WTC11 (cell line): ENCODE results near the gene PDSS1.

Source experiments
- TF ChIP-seq, protein P1 (sequence below): sonication (generic); formaldehyde crosslinking; IDR thresholded peaks from 2 replicates; pipeline ENCODE4 v1.8.1; 2023; ENCODE audit warnings: mild to moderate bottlenecking, missing genetic modification reagents
- TF ChIP-seq, protein P2 (sequence below): sonication (generic); formaldehyde crosslinking; IDR thresholded peaks from 2 replicates; pipeline ENCODE4 v1.8.1; 2023; ENCODE audit warnings: mild to moderate bottlenecking, missing genetic modification reagents, borderline replicate concordance
- TF ChIP-seq, protein P3 (sequence below): fragments of 200-600 bp; IDR thresholded peaks from 2 replicates; pipeline ENCODE4 v1.8.0; 2022; ENCODE audit warnings: antibody characterized with exemption

DNA sequence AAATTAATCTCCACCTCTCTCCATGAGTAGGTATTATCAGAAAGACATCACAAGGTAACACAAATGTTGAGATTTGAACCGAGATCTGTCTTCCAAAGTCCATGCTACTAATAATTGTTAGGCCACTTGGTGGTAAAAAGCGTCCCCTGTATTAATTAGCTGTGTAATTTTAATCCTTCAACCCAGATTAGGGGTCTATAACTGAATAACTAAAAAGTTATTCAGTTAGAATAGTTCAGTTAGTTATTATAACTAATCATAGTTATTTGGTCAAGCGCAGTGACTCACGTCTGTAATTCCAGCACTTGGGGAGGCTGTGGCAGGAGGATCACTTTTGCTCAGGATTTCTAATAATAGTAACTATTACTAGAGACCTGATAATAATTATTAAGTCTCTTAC is 5.6 kb downstream of the PDSS1 start:
- TF ChIP-seq, protein P1, sequence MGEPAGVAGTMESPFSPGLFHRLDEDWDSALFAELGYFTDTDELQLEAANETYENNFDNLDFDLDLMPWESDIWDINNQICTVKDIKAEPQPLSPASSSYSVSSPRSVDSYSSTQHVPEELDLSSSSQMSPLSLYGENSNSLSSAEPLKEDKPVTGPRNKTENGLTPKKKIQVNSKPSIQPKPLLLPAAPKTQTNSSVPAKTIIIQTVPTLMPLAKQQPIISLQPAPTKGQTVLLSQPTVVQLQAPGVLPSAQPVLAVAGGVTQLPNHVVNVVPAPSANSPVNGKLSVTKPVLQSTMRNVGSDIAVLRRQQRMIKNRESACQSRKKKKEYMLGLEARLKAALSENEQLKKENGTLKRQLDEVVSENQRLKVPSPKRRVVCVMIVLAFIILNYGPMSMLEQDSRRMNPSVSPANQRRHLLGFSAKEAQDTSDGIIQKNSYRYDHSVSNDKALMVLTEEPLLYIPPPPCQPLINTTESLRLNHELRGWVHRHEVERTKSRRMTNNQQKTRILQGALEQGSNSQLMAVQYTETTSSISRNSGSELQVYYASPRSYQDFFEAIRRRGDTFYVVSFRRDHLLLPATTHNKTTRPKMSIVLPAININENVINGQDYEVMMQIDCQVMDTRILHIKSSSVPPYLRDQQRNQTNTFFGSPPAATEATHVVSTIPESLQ = no peak
- TF ChIP-seq, protein P2, sequence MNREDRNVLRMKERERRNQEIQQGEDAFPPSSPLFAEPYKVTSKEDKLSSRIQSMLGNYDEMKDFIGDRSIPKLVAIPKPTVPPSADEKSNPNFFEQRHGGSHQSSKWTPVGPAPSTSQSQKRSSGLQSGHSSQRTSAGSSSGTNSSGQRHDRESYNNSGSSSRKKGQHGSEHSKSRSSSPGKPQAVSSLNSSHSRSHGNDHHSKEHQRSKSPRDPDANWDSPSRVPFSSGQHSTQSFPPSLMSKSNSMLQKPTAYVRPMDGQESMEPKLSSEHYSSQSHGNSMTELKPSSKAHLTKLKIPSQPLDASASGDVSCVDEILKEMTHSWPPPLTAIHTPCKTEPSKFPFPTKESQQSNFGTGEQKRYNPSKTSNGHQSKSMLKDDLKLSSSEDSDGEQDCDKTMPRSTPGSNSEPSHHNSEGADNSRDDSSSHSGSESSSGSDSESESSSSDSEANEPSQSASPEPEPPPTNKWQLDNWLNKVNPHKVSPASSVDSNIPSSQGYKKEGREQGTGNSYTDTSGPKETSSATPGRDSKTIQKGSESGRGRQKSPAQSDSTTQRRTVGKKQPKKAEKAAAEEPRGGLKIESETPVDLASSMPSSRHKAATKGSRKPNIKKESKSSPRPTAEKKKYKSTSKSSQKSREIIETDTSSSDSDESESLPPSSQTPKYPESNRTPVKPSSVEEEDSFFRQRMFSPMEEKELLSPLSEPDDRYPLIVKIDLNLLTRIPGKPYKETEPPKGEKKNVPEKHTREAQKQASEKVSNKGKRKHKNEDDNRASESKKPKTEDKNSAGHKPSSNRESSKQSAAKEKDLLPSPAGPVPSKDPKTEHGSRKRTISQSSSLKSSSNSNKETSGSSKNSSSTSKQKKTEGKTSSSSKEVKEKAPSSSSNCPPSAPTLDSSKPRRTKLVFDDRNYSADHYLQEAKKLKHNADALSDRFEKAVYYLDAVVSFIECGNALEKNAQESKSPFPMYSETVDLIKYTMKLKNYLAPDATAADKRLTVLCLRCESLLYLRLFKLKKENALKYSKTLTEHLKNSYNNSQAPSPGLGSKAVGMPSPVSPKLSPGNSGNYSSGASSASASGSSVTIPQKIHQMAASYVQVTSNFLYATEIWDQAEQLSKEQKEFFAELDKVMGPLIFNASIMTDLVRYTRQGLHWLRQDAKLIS (CRISPR knock-in tag) = no peak
- TF ChIP-seq, protein P3, sequence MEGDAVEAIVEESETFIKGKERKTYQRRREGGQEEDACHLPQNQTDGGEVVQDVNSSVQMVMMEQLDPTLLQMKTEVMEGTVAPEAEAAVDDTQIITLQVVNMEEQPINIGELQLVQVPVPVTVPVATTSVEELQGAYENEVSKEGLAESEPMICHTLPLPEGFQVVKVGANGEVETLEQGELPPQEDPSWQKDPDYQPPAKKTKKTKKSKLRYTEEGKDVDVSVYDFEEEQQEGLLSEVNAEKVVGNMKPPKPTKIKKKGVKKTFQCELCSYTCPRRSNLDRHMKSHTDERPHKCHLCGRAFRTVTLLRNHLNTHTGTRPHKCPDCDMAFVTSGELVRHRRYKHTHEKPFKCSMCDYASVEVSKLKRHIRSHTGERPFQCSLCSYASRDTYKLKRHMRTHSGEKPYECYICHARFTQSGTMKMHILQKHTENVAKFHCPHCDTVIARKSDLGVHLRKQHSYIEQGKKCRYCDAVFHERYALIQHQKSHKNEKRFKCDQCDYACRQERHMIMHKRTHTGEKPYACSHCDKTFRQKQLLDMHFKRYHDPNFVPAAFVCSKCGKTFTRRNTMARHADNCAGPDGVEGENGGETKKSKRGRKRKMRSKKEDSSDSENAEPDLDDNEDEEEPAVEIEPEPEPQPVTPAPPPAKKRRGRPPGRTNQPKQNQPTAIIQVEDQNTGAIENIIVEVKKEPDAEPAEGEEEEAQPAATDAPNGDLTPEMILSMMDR = no peak
